Lower lobe of right lung (tissue), 2 donors: Measurements from ENCODE around the gene GMPR2. TPM values are rescaled to one million over a fixed set of nuclear protein-coding genes. Genes with fewer than 3 reads are reported as not detected.

ENCODE experiments used
- ATAC-seq, 2 donors: fragments of 200-7000 bp; cut with Tn5 transposase; one replicate each; pipeline ENCODE4 v1.9.1; 2020 to 2022; ENCODE audit warnings: mild to moderate bottlenecking in 2 of 2, moderate library complexity in 2 of 2
- DNase-seq: peaks from one replicate; pipeline ENCODE4 v3.0.0-alpha.2; 2020
- H3K27ac ChIP-seq: fragments of 200-600 bp; one replicate; pipeline ENCODE4 v1.8.0; 2022
- H3K27me3 ChIP-seq: fragments of 200-600 bp; one replicate; pipeline ENCODE4 v1.8.0; 2022; ENCODE audit warnings: low read depth
- H3K36me3 ChIP-seq: fragments of 200-600 bp; one replicate; pipeline ENCODE4 v1.8.0; 2022; ENCODE audit warnings: mild to moderate bottlenecking
- H3K4me1 ChIP-seq: fragments of 200-600 bp; one replicate; pipeline ENCODE4 v1.8.0; 2022
- H3K4me3 ChIP-seq: fragments of 200-600 bp; one replicate; pipeline ENCODE4 v1.8.0; 2022; ENCODE audit warnings: mild to moderate bottlenecking
- H3K9me3 ChIP-seq: fragments of 200-600 bp; one replicate; pipeline ENCODE4 v1.8.0; 2022
- intact Hi-C: fragments of 100-400 bp; cut with DNase I; formaldehyde crosslinking; loops from one replicate; pipeline ENCODE4 v1.11.0; 2022
- total RNA-seq: library from RNA; stranded (reverse); fragmentation: NEBNext Ultra II Directional; extraction: Animal tissue kit (Norgen Biotek cat#: 25700); gene quantifications from one replicate; pipeline ENCODE4 v1.2.1, GENCODE V29; 2021
- TF ChIP-seq, protein P1 (sequence below): fragments of 200-600 bp; IDR thresholded peaks from one replicate; pipeline ENCODE4 v1.8.0; 2022; ENCODE audit warnings: antibody characterized with exemption, mild to moderate bottlenecking
- donor health status: DM: no; HTN: yes; CAD: no; lungs with severe emphysema.

Gene GMPR2
- total RNA-seq, 1 donor from 2014 or later, result 72.3 TPM

DNA sequence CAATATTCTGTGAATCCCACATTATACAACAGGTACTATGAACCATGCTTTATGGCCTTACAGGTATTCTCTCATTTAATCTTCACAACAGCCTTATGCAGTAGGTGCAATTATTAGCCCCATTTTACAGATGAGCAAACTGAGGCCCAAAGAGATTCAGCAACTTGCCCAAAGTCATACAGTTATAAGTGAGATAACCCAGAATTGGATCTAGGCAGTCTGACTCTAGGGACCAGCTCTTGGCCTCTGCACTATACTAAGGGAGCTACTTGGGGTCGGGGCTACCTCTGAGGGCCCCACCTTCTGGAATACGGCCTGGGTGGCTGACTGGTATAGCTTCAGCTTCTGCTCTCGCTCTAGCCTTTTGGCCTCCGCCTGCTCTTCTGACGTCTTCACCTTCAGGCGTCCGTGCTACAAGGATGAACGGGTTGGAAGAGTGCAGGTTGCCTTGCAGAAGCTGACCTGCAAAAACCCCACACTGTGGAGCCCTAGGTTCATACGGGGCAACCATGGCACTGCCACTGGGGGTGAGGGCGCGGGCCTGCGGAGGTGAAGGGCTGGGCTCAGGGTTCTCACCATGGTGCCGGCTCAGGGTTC is 37.9 kb downstream of the GMPR2 start:
- Histone ChIP-seq H3K4me3 (peak overlapping the region; percentile 74), H3K36me3 (peaks cover 46% of the 10 kb centered on the region), H3K9me3 (no peaks in the 10 kb centered on the region), H3K4me1 (peaks cover 44% of the 10 kb centered on the region), H3K27me3 (no peaks in the 10 kb centered on the region), H3K27ac (peak overlapping the region; percentile 98)
- TF ChIP-seq, protein P1, sequence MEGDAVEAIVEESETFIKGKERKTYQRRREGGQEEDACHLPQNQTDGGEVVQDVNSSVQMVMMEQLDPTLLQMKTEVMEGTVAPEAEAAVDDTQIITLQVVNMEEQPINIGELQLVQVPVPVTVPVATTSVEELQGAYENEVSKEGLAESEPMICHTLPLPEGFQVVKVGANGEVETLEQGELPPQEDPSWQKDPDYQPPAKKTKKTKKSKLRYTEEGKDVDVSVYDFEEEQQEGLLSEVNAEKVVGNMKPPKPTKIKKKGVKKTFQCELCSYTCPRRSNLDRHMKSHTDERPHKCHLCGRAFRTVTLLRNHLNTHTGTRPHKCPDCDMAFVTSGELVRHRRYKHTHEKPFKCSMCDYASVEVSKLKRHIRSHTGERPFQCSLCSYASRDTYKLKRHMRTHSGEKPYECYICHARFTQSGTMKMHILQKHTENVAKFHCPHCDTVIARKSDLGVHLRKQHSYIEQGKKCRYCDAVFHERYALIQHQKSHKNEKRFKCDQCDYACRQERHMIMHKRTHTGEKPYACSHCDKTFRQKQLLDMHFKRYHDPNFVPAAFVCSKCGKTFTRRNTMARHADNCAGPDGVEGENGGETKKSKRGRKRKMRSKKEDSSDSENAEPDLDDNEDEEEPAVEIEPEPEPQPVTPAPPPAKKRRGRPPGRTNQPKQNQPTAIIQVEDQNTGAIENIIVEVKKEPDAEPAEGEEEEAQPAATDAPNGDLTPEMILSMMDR, result no peak
- intact Hi-C loops, result no loop called here
- ATAC-seq (no peak), DNase-seq (no peak)

DNA sequence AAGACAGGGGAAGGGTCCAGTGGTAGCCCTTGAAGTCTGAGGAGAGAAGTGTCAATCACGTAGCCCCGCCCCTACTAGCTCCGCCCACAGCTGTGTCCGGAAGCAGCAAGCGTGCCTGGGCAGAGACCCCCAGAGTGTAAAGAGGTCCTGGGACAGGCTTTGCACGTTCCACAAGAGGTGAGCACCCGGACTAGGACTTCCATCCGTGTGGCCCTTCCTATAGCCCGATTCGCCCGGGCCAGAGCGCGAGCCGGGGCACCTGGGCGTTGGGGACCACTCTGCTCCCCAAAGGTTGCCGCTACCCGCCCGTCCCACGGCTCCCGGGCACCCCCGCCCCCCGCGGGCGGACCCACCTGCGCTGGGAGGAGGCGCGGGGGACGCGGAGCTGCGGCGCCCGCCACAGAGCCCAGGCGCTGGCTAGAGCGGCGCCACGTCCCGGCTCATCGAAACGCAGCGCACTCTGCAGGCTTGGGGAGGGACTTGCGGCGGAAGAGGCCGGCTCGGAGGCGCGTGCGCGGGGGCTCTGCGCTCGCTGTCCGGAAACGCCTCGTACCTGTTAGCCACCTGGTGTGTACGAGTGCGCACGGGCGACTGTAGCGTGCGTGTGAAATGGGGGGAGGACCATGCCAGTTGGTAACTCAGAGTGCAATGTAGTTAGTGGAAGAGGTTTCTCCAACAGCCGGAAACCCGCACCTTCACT is 38.6 kb downstream of the GMPR2 start, which contains the start of gene RABGGTA:
RABGGTA (minus strand) TSS at position 464 of the 700 bp plus-strand sequence. CDS start 482 bp downstream, outside the sequence.
- DNase-seq, result peak; percentile 94
- TF ChIP-seq, protein P1, result peak; percentile 75

DNA sequence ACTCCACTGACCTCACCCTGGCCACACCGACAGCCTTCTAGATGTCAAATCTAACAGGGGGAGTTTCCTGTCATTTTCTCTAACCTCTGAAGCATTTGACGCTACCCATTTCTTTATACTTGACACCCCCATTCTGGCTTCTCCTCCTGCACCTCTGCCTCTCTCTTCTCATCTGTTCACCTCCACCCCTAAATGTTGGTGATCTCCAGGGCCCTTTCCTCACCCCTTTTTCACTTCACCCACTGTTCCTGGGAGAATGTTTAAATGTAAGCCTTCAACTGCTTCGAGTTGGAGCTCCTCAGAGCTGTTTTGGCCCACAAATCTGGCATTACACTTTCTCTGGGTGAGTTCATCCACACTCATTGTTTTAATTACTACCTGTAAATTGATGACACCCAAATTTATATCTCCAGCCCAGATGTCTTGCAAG is 39.1 kb downstream of the GMPR2 start:
- DNase-seq (no peak), ATAC-seq (no peak)
- TF ChIP-seq, protein P1, result no peak
- Histone ChIP-seq H3K27ac (peak overlapping the region; percentile 98), H3K36me3 (peaks cover 34% of the 10 kb centered on the region), H3K4me3 (peak overlapping the region; percentile 74), H3K9me3 (no peaks in the 10 kb centered on the region), H3K27me3 (no peaks in the 10 kb centered on the region), H3K4me1 (peaks cover 55% of the 10 kb centered on the region)
- intact Hi-C loops, result no loop called here

More for the DNA sequence above, 38.6 kb downstream of the GMPR2 start, which contains the start of gene RABGGTA:
- Histone ChIP-seq H3K4me3 (peak within 1 kb of the TSS; percentile 74), H3K27ac (peak within 1 kb of the TSS; percentile 98), H3K9me3 (no peaks in the 10 kb centered on the region), H3K4me1 (peaks cover 49% of the 10 kb centered on the region), H3K27me3 (no peaks in the 10 kb centered on the region), H3K36me3 (peaks cover 40% of the 10 kb centered on the region)
- intact Hi-C loops, result no loop called here
- peak; percentile 91 to 95 for ATAC-seq

DNA sequence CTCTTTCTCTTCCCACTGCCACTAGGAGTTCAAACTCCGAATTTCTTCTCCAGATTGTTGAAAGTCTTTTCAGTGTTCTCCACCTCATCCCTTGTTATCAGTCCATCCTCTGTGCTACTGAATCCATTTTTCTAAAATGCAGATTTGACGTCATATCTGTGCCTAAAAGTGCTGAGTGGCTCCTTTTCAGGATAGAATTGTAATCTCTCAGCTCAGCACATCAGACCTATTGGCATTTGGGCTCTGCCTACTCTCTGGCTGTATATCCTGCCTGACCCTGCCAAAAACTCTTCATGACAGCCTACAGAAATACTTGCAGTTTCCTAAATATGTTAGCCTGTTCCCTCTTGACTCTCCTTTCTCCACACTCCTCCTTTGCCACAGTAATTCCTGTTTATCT is 39.7 kb downstream of the GMPR2 start:
- TF ChIP-seq, protein P1, result no peak
- intact Hi-C loops, result no loop called here
- DNase-seq, result no peak
- Histone ChIP-seq H3K27me3 (no peaks in the 10 kb centered on the region), H3K36me3 (peaks cover 28% of the 10 kb centered on the region), H3K9me3 (no peaks in the 10 kb centered on the region), H3K4me1 (peaks cover 61% of the 10 kb centered on the region), H3K4me3 (no peak overlapping the region), H3K27ac (peak overlapping the region; percentile 98)
- peak in 1 of 2 donors; percentile 27 for ATAC-seq

DNA sequence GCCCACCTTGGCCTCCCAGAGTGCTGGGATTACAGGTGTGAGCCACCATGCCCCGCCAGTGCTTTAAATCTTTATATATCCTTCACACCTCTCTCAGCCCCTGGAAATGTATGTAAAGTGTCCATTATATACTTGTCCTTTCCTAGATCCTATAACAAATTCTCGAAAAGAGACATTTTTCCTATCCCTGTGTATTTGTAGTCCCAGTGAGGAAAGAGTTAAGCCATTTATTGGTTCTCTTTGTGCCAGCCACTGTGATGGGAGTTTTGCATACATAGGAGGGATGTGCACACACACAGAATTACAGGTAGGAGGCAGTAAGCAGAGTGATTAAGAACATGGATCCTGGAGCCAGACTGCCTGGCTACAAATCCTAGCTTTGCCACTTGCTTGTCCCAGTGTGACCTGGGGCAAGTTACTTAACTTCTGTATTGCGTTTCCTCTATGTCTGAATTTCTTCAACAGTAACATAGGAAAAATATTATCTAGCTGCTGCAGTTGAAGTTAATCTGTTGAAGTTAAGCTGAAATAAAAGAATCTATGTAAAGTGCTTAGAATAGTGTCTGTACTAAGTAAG is 40.8 kb downstream of the GMPR2 start:
- peaks cover 68% of the 10 kb centered on the region for H3K4me1 ChIP-seq
- TF ChIP-seq, protein P1, result peak; percentile 12
- no peaks in the 10 kb centered on the region for H3K9me3 ChIP-seq
- H3K27ac ChIP-seq, result peak overlapping the region; percentile 98
- peaks cover 17% of the 10 kb centered on the region for H3K36me3 ChIP-seq
- ATAC-seq, result no peak
- no peak overlapping the region for H3K4me3 ChIP-seq
- no peak for DNase-seq
- H3K27me3 ChIP-seq, result no peaks in the 10 kb centered on the region
- intact Hi-C loops, result no loop called here
